Tibial artery (tissue), 4 donors: ENCODE measurements around the gene ADGRG6.
A peak's percentile ranks its signal among the peaks of the same experiment; 100 is the strongest.

ENCODE experiments used
- DNase-seq, 2 donors: peaks; one replicate each; pipeline ENCODE4 v3.0.0-alpha.2; 2019
- H3K27ac ChIP-seq, 2 donors: fragments of 200-600 bp; sonication (generic) in 1 of 2; 1 replicate in 1 of 2; 2 replicates in 1 of 2; pipeline ENCODE4 v1.5.1; 2018 to 2019; ENCODE audit warnings: mild to moderate bottlenecking in 1 of 2
- H3K27me3 ChIP-seq, 2 donors: fragments of 200-600 bp; sonication (generic) in 1 of 2; one replicate each; pipeline versions ENCODE4 v1.5.1 to v1.6.0; 2016 to 2019
- H3K36me3 ChIP-seq, 3 donors: fragments of 200-600 bp; sonication (generic) in 2 of 3; one replicate each; pipeline ENCODE4 v1.5.1; 2016 to 2019; ENCODE audit warnings: mild to moderate bottlenecking in 2 of 3
- H3K4me1 ChIP-seq, 4 donors: fragments of 200-600 bp; sonication (generic) in 2 of 4; 1 replicate in 3 of 4; 2 replicates in 1 of 4; pipeline ENCODE4 v1.5.1; 2016 to 2019
- H3K4me3 ChIP-seq, 2 donors: fragments of 200-600 bp; sonication (generic) in 1 of 2; 1 replicate in 1 of 2; 2 replicates in 1 of 2; pipeline ENCODE4 v1.5.1; 2018 to 2019; ENCODE audit warnings: mild to moderate bottlenecking in 2 of 2
- H3K9me3 ChIP-seq, 3 donors: fragments of 200-600 bp; sonication (generic) in 1 of 3; one replicate each; pipeline ENCODE4 v1.5.1; 2016 to 2019
- CTCF ChIP-seq, 2 experiments: fragments of 200-600 bp in 1 of 2; fragments of 450-650 bp in 1 of 2; IDR thresholded peaks; one replicate each; pipeline ENCODE4 v1.5.1; 2017 to 2019; ENCODE audit warnings: antibody characterized with exemption in 2 of 2, mild to moderate bottlenecking in 1 of 2, moderate library complexity in 1 of 2
- intact Hi-C: fragments of 100-400 bp; cut with DNase I; formaldehyde crosslinking; loops from one replicate; pipeline ENCODE4 v1.15.0; 2023; ENCODE audit warnings: low total_unique reads

The ADGRG6 gene

GRCh38 chr6:142378138-142378875 lies 76.5 kb downstream of the ADGRG6 start:
- no peaks in the 10 kb centered on the region for H3K9me3 ChIP-seq
- no peak for DNase-seq
- no peaks in the 10 kb centered on the region for H3K36me3 ChIP-seq
- no peak overlapping the region for H3K4me3 ChIP-seq
- no peak overlapping the region for H3K27ac ChIP-seq
- no peak for TF ChIP-seq CTCF (IDR thresholded peaks at IDR 0.05)
- intact Hi-C loops, result no loop called here
- H3K27me3 ChIP-seq, result no peaks in the 10 kb centered on the region
- no peaks in the 10 kb centered on the region for H3K4me1 ChIP-seq

- Histone ChIP-seq H3K36me3 (no peaks in the 10 kb centered on the region), H3K9me3 (no peaks in the 10 kb centered on the region), H3K27ac (no peak overlapping the region), H3K4me1 (no peaks in the 10 kb centered on the region), H3K27me3 (no peaks in the 10 kb centered on the region), H3K4me3 (no peak overlapping the region)
- intact Hi-C loops, result no loop called here
- TF ChIP-seq CTCF (IDR thresholded peaks at IDR 0.05), result no peak
- DNase-seq, result peak in 1 of 2 donors; percentile 65
These were observed 78.8 kb downstream of the ADGRG6 start for GRCh38 chr6:142380626-142381025.

- H3K27me3 ChIP-seq, result no peaks in the 10 kb centered on the region
- H3K27ac ChIP-seq, result no peak overlapping the region
- DNase-seq, result no peak
- intact Hi-C loops, result no loop called here
- H3K4me1 ChIP-seq, result no peaks in the 10 kb centered on the region
- no peaks in the 10 kb centered on the region for H3K36me3 ChIP-seq
- H3K4me3 ChIP-seq, result no peak overlapping the region
- no peaks in the 10 kb centered on the region for H3K9me3 ChIP-seq
- no peak for TF ChIP-seq CTCF (IDR thresholded peaks at IDR 0.05)
These were observed 79.4 kb downstream of the ADGRG6 start for GRCh38 chr6:142381181-142381580.

- DNase-seq, result no peak
- Histone ChIP-seq H3K4me1 (no peaks in the 10 kb centered on the region), H3K4me3 (no peak overlapping the region), H3K27ac (no peak overlapping the region), H3K9me3 (no peaks in the 10 kb centered on the region), H3K27me3 (no peaks in the 10 kb centered on the region), H3K36me3 (no peaks in the 10 kb centered on the region)
- TF ChIP-seq CTCF (IDR thresholded peaks at IDR 0.05), result no peak
- intact Hi-C loops, result no loop called here
These were observed 80.1 kb downstream of the ADGRG6 start for GRCh38 chr6:142381845-142382378.

- no peak overlapping the region for H3K27ac ChIP-seq
- DNase-seq, result no peak
- intact Hi-C loops, result no loop called here
- H3K9me3 ChIP-seq, result no peaks in the 10 kb centered on the region
- TF ChIP-seq CTCF (IDR thresholded peaks at IDR 0.05), result no peak
- no peaks in the 10 kb centered on the region for H3K36me3 ChIP-seq
- no peak overlapping the region for H3K4me3 ChIP-seq
- H3K27me3 ChIP-seq, result no peaks in the 10 kb centered on the region
- H3K4me1 ChIP-seq, result no peaks in the 10 kb centered on the region
These were observed 82.9 kb downstream of the ADGRG6 start for GRCh38 chr6:142384519-142385254.
